Body of pancreas (tissue), 4 donors: ENCODE data around the gene M1AP. TPM values are rescaled to one million over a fixed set of nuclear protein-coding genes. Genes with fewer than 3 reads are reported as not detected.

Experiments
- ATAC-seq: fragments of 150-250 bp; one replicate; pipeline ENCODE4 v1.9.1; 2016
- DNase-seq, 4 donors: peaks; one replicate each; pipeline ENCODE4 v3.0.0-alpha.2; 2019
- H3K27ac ChIP-seq, 4 donors: fragments of 200-600 bp; sonication (generic); 1 replicate in 3 of 4; 2 replicates in 1 of 4; pipeline versions ENCODE4 v1.5.1 to v1.6.1; 2016 to 2019; ENCODE audit warnings: mild to moderate bottlenecking in 1 of 4, mixed read lengths in 1 of 4, moderate library complexity in 1 of 4
- H3K27me3 ChIP-seq, 2 donors: fragments of 200-600 bp; sonication (generic); one replicate each; pipeline ENCODE4 v1.6.0; 2016; ENCODE audit warnings: mild to moderate bottlenecking in 1 of 2
- H3K36me3 ChIP-seq, 2 donors: fragments of 200-600 bp; sonication (generic); replicated peaks in 1 of 2; 2 replicates each; pipeline ENCODE4 v1.5.1; 2016; ENCODE audit warnings: low read depth in 2 of 2; ENCODE audit not compliant: insufficient read depth in 1 of 2
- H3K4me1 ChIP-seq: fragments of 200-600 bp; sonication (generic); one replicate; pipeline ENCODE4 v1.6.0; 2016
- H3K4me3 ChIP-seq, 2 donors: fragments of 200-600 bp; sonication (generic); 1 replicate in 1 of 2; 2 replicates in 1 of 2; pipeline ENCODE4 v1.5.1; 2016 to 2019
- H3K9me3 ChIP-seq, 3 donors: fragments of 200-600 bp; sonication (generic); 1 replicate in 2 of 3; 2 replicates in 1 of 3; pipeline ENCODE4 v1.5.1; 2016
- CTCF ChIP-seq, 7 experiments: fragments of 450-650 bp in 4 of 7; fragments of 200-600 bp in 3 of 7; sonication (generic) in 3 of 7; IDR thresholded peaks; one replicate each; pipeline ENCODE4 v1.5.1; 2016 to 2019; ENCODE audit warnings: antibody characterized with exemption in 7 of 7
- POLR2A ChIP-seq, 3 donors: fragments of 450-650 bp; IDR thresholded peaks; one replicate each; pipeline ENCODE4 v1.6.1; 2016; ENCODE audit warnings: antibody characterized with exemption in 3 of 3, mild to moderate bottlenecking in 2 of 3
- WGBS, 2 donors: methylation state at CpG; one replicate each; pipeline ENCODE4 v1.1.5; 2017; 5-methylcytosine and 5-hydroxymethylcytosine counted together
- intact Hi-C: fragments of 100-400 bp; cut with DNase I; formaldehyde crosslinking; loops from one replicate; pipeline ENCODE4 v1.15.1; 2023
- total RNA-seq, 2 donors: library from RNA; depleted of rRNA; stranded (reverse); fragments of >200 nt; gene quantifications; one replicate each; pipeline ENCODE4 v1.1.0, GENCODE V29; 2016

The M1AP gene
- total RNA-seq, 2 donors from 2014 or later, result not detected

GRCh38 chr2:74530239-74531187 is 117.6 kb downstream of the M1AP start:
- 4 to 7% methylated on average over 19 to 54 of the region's 54 CpGs for WGBS, 2 donors

GRCh38 chr2:74529357-74530238 is 118.5 kb downstream of the M1AP start, which contains the start of the genes AUP1 and HTRA2:
AUP1 (minus strand) TSS chr2:74529706; CDS start chr2:74529629, 77 bp downstream.
HTRA2 (plus strand) TSS chr2:74529933; CDS start chr2:74530007, 74 bp downstream.
- Histone ChIP-seq H3K9me3 (no peaks in the 10 kb centered on the region), H3K4me3 (peak within 1 kb of the TSS; percentile 70 to 82), H3K4me1 (peaks cover 27% of the 10 kb centered on the region), H3K27me3 (no peaks in the 10 kb centered on the region), H3K27ac (peak within 1 kb of the TSS; percentile 50 to 90 (median 80)), H3K36me3 (peaks cover 0 to 4% of the 10 kb centered on the region in 2 donors)
- peak; percentile 97 for ATAC-seq
- TF ChIP-seq POLR2A (IDR thresholded peaks at IDR 0.05), result peak; percentile 42 to 92 (median 90)
- peak in 2 of 7 experiments; percentile 8 to 24 for TF ChIP-seq CTCF (IDR thresholded peaks at IDR 0.05)
- peak; percentile 98 to 99 (median 98) for DNase-seq
- WGBS, 2 donors, result 0 to 5% methylated on average over 12 to 86 of the region's 87 CpGs
- intact Hi-C loops, result loop anchor here (5.0 kb wide), 1 partner anchor 37 kb away; no protein-coding TSS in a partner anchor

More at GRCh38 chr2:74530239-74531187, 117.6 kb downstream of the M1AP start:
- Histone ChIP-seq H3K36me3 (peaks cover 0 to 4% of the 10 kb centered on the region in 2 donors), H3K4me3 (peak overlapping the region; percentile 37 to 70), H3K27me3 (no peaks in the 10 kb centered on the region), H3K4me1 (peaks cover 27% of the 10 kb centered on the region), H3K27ac (peak overlapping the region; percentile 8 to 90 (median 68)), H3K9me3 (no peaks in the 10 kb centered on the region)
- intact Hi-C loops, result no loop called here
- DNase-seq, result peak; percentile 34 to 42 (median 36)
- TF ChIP-seq POLR2A (IDR thresholded peaks at IDR 0.05), result no peak
- no peak for TF ChIP-seq CTCF (IDR thresholded peaks at IDR 0.05)
- peak; percentile 13 for ATAC-seq

- TF ChIP-seq CTCF (IDR thresholded peaks at IDR 0.05) (no peak), POLR2A (IDR thresholded peaks at IDR 0.05) (no peak)
- Histone ChIP-seq H3K27me3 (no peaks in the 10 kb centered on the region), H3K27ac (peak overlapping the region; percentile 50 to 90 (median 80)), H3K4me1 (peaks cover 27% of the 10 kb centered on the region), H3K4me3 (peak overlapping the region; percentile 70 to 82), H3K36me3 (peaks cover 0 to 4% of the 10 kb centered on the region in 2 donors), H3K9me3 (no peaks in the 10 kb centered on the region)
- intact Hi-C loops, result loop anchor here (5.0 kb wide), 1 partner anchor 36 kb away; no protein-coding TSS in a partner anchor
- no peak for ATAC-seq
- WGBS, 2 donors, result 11 to 15% methylated on average over 23 to 29 of the region's 29 CpGs
- DNase-seq, result no peak
These were observed 119.4 kb downstream of the M1AP start for GRCh38 chr2:74528600-74529356.

- intact Hi-C loops, result loop anchor here (5.0 kb wide), 1 partner anchor 35 kb away; no protein-coding TSS in a partner anchor
- no peak for TF ChIP-seq POLR2A (IDR thresholded peaks at IDR 0.05)
- no peak for TF ChIP-seq CTCF (IDR thresholded peaks at IDR 0.05)
- Histone ChIP-seq H3K4me3 (no peak overlapping the region), H3K27me3 (no peaks in the 10 kb centered on the region), H3K9me3 (no peaks in the 10 kb centered on the region), H3K36me3 (peaks cover 0 to 4% of the 10 kb centered on the region in 2 donors), H3K27ac (no peak overlapping the region), H3K4me1 (peaks cover 27% of the 10 kb centered on the region)
- 90 to 91% methylated on average over 9 of the region's 9 CpGs for WGBS, 2 donors
- ATAC-seq (no peak), DNase-seq (no peak)
These were observed 120.4 kb downstream of the M1AP start for GRCh38 chr2:74527741-74528140.
